OCI-LY1 (cell line): ENCODE results near the gene KLK1.

ENCODE experiments used
- H2AFZ ChIP-seq: fragments of 200-600 bp; sonication (generic), shearing (Covaris generic); 2 replicates; pipeline ENCODE4 v1.6.0; 2014; ENCODE audit warnings: antibody characterized with exemption, mild to moderate bottlenecking, low read length
- H3F3A ChIP-seq: fragments of 200-600 bp; sonication (generic), shearing (Covaris generic); 2 replicates; pipeline ENCODE4 v1.6.0; 2014; ENCODE audit warnings: mild to moderate bottlenecking, antibody characterized with exemption, low read length, moderate library complexity; ENCODE audit not compliant: insufficient read depth
- H3K27ac ChIP-seq: fragments of 200-600 bp; sonication (generic); 2 replicates; pipeline ENCODE4 v1.5.1; 2014; ENCODE audit warnings: low read length, mixed run types, mild to moderate bottlenecking, low read depth; ENCODE audit not compliant: poor library complexity, severe bottlenecking
- H3K27me3 ChIP-seq: fragments of 200-600 bp; sonication (generic); 2 replicates; pipeline ENCODE4 v1.6.0; 2014; ENCODE audit warnings: antibody characterized with exemption, mild to moderate bottlenecking, low read length, moderate library complexity; ENCODE audit not compliant: insufficient read depth
- H3K36me3 ChIP-seq: fragments of 200-600 bp; sonication (generic); 2 replicates; pipeline ENCODE4 v1.6.1; 2014; ENCODE audit warnings: mild to moderate bottlenecking, antibody characterized with exemption, low read length, moderate library complexity, mixed read lengths; ENCODE audit not compliant: insufficient read depth
- H3K4me1 ChIP-seq: fragments of 200-600 bp; sonication (generic); 2 replicates; pipeline ENCODE4 v1.5.1; 2014; ENCODE audit warnings: mild to moderate bottlenecking, low read length, moderate library complexity; ENCODE audit not compliant: insufficient read depth, severe bottlenecking
- H3K4me2 ChIP-seq: fragments of 200-600 bp; sonication (generic), shearing (Covaris generic); 2 replicates; pipeline ENCODE4 v1.6.1; 2014; ENCODE audit warnings: low read length
- H3K4me3 ChIP-seq: fragments of 200-600 bp; sonication (generic); 2 replicates; pipeline ENCODE4 v1.5.1; 2014; ENCODE audit warnings: low read length, low read depth, mild to moderate bottlenecking, mixed read lengths; ENCODE audit not compliant: poor library complexity, severe bottlenecking
- H3K79me2 ChIP-seq: fragments of 200-600 bp; shearing (Covaris generic); 2 replicates; pipeline ENCODE4 v1.6.1; 2016; ENCODE audit warnings: mixed run types, low read length, mixed read lengths; ENCODE audit not compliant: insufficient read depth
- H3K9ac ChIP-seq: fragments of 200-600 bp; sonication (generic), shearing (Covaris generic); 2 replicates; pipeline ENCODE4 v1.6.1; 2014; ENCODE audit warnings: mild to moderate bottlenecking, low read length, mixed read lengths
- H3K9me2 ChIP-seq: fragments of 200-600 bp; sonication (generic), shearing (Covaris generic); 2 replicates; pipeline ENCODE4 v1.6.1; 2014; ENCODE audit warnings: low read depth, mild to moderate bottlenecking, low read length, mixed read lengths
- H3K9me3 ChIP-seq: fragments of 200-600 bp; shearing (Covaris generic); 2 replicates; pipeline ENCODE4 v1.6.1; 2014; ENCODE audit warnings: low read length, mixed read lengths
- H4K20me1 ChIP-seq: fragments of 200-600 bp; sonication (generic), shearing (Covaris generic); 2 replicates; pipeline ENCODE4 v1.6.0; 2016; ENCODE audit warnings: mild to moderate bottlenecking, low read length; ENCODE audit not compliant: insufficient read depth
- CTCF ChIP-seq: fragments of 200-600 bp; sonication (generic), shearing (Covaris generic); IDR thresholded peaks from 2 replicates; pipeline ENCODE4 v1.5.1; 2017; ENCODE audit warnings: mild to moderate bottlenecking, antibody characterized with exemption, low read length, moderate library complexity, mixed read lengths
- EZH2 ChIP-seq: fragments of 200-600 bp; sonication (generic), shearing (Covaris generic); IDR thresholded peaks from 2 replicates; pipeline ENCODE4 v1.8.0; 2017; ENCODE audit warnings: borderline replicate concordance, mixed run types, mild to moderate bottlenecking, antibody characterized with exemption, low read length, moderate library complexity, mixed read lengths

Gene KLK1

DNA sequence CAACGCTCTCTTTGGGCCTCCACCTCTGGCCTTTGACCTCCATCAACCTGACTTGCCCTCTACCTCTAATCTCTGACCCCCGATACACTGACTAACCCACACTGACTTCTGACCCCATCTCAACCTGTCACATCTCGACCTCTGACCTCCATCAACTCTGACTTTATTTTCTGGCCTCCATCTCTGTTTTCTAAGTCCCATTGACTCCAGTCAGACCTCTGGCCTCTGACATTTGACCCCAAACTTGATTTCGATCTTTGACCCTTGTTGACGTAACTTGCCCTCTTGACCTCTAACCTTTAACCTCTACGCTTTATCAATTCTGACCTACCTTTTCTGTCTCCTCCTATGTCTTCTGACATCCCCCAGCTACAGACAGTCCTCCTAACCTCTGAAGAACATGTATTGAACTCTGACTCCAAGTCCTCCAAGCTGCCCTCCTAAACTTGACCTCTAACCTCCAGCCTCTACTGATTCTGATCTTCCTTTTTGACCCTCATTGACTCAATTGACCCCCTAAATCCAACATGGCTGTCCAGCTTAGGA lies 32.6 kb downstream of the KLK1 start:
- H3F3A ChIP-seq = no peaks in the 10 kb centered on the region

GRCh38 chr19:50790396-50790795 lies 33.2 kb downstream of the KLK1 start, which contains the start of gene ACP4:
ACP4 (plus strand) TSS chr19:50790415; CDS start chr19:50790415, 0 bp downstream.
- H3K9me2 ChIP-seq = no peaks in the 10 kb centered on the region
- no peaks in the 10 kb centered on the region for H4K20me1 ChIP-seq

More for the DNA sequence above, 32.6 kb downstream of the KLK1 start:
- Histone ChIP-seq H3K4me2 (no peak overlapping the region), H3K27me3 (no peaks in the 10 kb centered on the region), H3K9ac (no peak overlapping the region), H3K4me1 (peaks cover 5% of the 10 kb centered on the region), H3K79me2 (no peaks in the 10 kb centered on the region), H3K4me3 (no peak overlapping the region), H2AFZ (no peak overlapping the region), H4K20me1 (no peaks in the 10 kb centered on the region), H3K9me3 (no peaks in the 10 kb centered on the region), H3K9me2 (no peaks in the 10 kb centered on the region), H3K27ac (no peak overlapping the region), H3K36me3 (peaks cover 9% of the 10 kb centered on the region; the same call in 1 of the 2 replicates)
- TF ChIP-seq CTCF (no peak), EZH2 (no peak)

GRCh38 chr19:50785329-50785728 lies 38.3 kb downstream of the KLK1 start:
- Histone ChIP-seq H4K20me1 (no peaks in the 10 kb centered on the region), H3K9ac (no peak overlapping the region), H3K9me3 (no peaks in the 10 kb centered on the region), H2AFZ (no peak overlapping the region), H3K4me1 (no peaks in the 10 kb centered on the region), H3K9me2 (no peaks in the 10 kb centered on the region), H3F3A (no peaks in the 10 kb centered on the region), H3K79me2 (no peaks in the 10 kb centered on the region), H3K36me3 (no peaks in the 10 kb centered on the region), H3K27me3 (0 out of 2 replicates have a peak, but pooled peaks cover 6% of the 10 kb centered on the region), H3K4me2 (no peak overlapping the region), H3K27ac (no peak overlapping the region), H3K4me3 (no peak overlapping the region)
- no peak for TF ChIP-seq EZH2
- no peak for TF ChIP-seq CTCF

More at GRCh38 chr19:50790396-50790795, 33.2 kb downstream of the KLK1 start, which contains the start of gene ACP4:
- H2AFZ ChIP-seq = no peak within 1 kb of the TSS
- no peak within 1 kb of the TSS for H3K9ac ChIP-seq
- 0 out of 2 replicates have a peak, but pooled peaks cover 2% of the 10 kb centered on the region for H3K27me3 ChIP-seq
- no peaks in the 10 kb centered on the region for H3K79me2 ChIP-seq
- no peak within 1 kb of the TSS for H3K4me2 ChIP-seq
- H3K4me3 ChIP-seq = no peak within 1 kb of the TSS
- peaks cover 3% of the 10 kb centered on the region; the same call in 1 of the 2 replicates for H3K36me3 ChIP-seq
- TF ChIP-seq CTCF = no peak
- TF ChIP-seq EZH2 = no peak
- peaks cover 5% of the 10 kb centered on the region for H3K4me1 ChIP-seq
- H3K9me3 ChIP-seq = no peaks in the 10 kb centered on the region
- H3F3A ChIP-seq = no peaks in the 10 kb centered on the region
- no peak within 1 kb of the TSS for H3K27ac ChIP-seq
